ENCODE results near the gene REXO1. TPM values are rescaled to one million over a fixed set of nuclear protein-coding genes. Genes with fewer than 3 reads are reported as not detected.
"Not testable (repeated sequence)": the region's sequence is repeated elsewhere in the genome, so short reads cannot be mapped to it uniquely, and the experiment has no call there.

REXO1 gene
- total and polyA plus RNA-seq, 2 of the 13 experiments (the other 11 are each of a cell fraction or from before 2014, with no cell fraction given) = 5.0 to 11.2 TPM

DNA sequence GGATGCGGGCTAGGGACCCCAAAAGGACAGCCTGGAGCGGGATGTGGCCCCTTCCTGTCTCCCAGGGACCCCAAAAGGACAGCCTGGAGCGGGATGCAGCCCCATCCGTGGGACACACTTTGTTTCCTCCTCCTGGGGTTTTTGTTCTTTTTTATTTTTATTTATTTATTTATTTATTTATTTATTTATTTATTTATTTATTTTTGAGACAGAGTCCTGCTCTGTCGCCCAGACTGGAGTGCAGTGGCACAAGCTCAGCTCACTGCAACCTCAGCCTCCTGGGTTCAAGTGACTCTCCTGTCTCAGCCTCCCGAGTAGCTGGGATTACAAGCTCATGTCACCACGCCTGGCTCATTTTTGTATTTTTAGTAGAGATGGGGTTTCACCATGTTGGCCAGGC is 51.0 kb downstream of the REXO1 start:
- H3K4me2 ChIP-seq (ENCODE audit: low read depth, low read length); H4K20me1 ChIP-seq (ENCODE audit: insufficient read depth, low read length); DNase-seq (ENCODE audit: low spot score); H3K9me3 ChIP-seq (ENCODE audit: low read length); H3K27ac ChIP-seq (ENCODE audit: extremely low read length, insufficient read depth, low read length); ATAC-seq; FAIRE-seq; in situ Hi-C loops (cut with HindIII; ENCODE audit: extremely low pct_ligation_motif_present, low pct_unique_long_range_greater_than_20kb); H3K9ac ChIP-seq (ENCODE audit: insufficient read depth, low read depth, low read length); H3K79me2 ChIP-seq (ENCODE audit: insufficient read depth, low read length); H3K4me1 ChIP-seq (ENCODE audit: insufficient read depth, low read length); intact Hi-C loops (cut with micrococcal nuclease; ENCODE audit: unreplicated experiment); H3K27me3 ChIP-seq (ENCODE audit: control insufficient read depth in 1 of 2, insufficient read depth in 2 of 2, low read length in 2 of 2); H2AFZ ChIP-seq (ENCODE audit: low read length); H3K36me3 ChIP-seq (replicated peaks in 1 of 2; ENCODE audit: control insufficient read depth in 1 of 2, insufficient read depth in 2 of 2, low read length in 2 of 2); POLR2A ChIA-PET; H3K4me3 ChIP-seq (replicated peaks in 1 of 3; ENCODE audit: insufficient read depth in 1 of 3, low read depth in 2 of 3, low read length in 3 of 3); BruUV-seq (replicated peaks): not testable (repeated sequence)
- 88% methylated on average over 6 of the region's 7 CpGs for WGBS (ENCODE audit: low lambda C conversion rate)
- CTCF ChIA-PET (ENCODE audit: low intra/inter-chr PET ratio, low total read pairs) = interaction anchor here (0.7 kb wide), 1 partner anchor 274 kb away, joined by 3 read pairs; the partner anchor contains the start of gene PLK5

DNA sequence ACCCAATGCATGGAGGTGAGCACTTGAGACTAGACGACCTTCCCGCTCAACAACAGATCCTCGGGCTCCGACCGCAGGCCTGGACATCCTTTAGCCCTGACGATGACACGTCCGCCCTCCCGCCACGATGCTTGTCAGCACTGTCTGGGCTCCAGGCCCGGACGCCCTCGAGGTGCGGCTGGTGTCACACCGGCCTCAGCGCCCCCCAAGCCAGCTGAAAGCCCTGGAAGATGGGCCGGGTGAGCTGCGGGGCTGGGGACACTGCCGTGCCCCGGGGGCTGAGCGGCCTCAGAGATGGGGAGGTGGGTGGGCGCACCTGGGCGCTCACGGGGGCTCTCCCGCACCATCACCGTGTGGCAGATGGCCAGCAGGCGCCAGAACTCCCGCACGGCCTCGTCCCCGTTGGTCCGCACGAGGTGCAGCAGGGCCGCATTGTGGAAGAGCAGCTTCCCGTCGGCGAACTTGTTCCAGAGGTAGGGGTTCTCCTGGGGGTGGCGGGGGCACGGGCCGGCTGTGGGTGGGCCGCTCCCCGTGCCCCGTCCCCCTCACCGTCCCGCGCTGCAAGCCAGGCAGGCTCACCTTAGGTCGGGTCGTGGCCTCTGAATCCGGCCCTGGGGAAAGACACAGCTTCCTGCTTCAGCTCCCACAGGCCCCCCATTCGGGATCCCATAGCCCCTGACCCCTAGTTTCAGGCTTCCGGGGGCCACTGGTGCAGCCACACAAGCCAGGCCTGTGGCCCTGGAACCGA is 51.7 kb downstream of the REXO1 start:
- H3K36me3 ChIP-seq (replicated peaks in 1 of 2; ENCODE audit: control insufficient read depth in 1 of 2, insufficient read depth in 2 of 2, low read length in 2 of 2) = no peaks in the 10 kb centered on the region
- in situ Hi-C loops (cut with HindIII; ENCODE audit: extremely low pct_ligation_motif_present, low pct_unique_long_range_greater_than_20kb) (no loop called here), intact Hi-C loops (cut with micrococcal nuclease; ENCODE audit: unreplicated experiment) (no loop called here)
- ATAC-seq (peak; percentile 15), FAIRE-seq (no peak), DNase-seq (ENCODE audit: low spot score) (no peak)
- peaks cover 7% of the 10 kb centered on the region for H3K4me1 ChIP-seq (ENCODE audit: insufficient read depth, low read length)
- H3K79me2 ChIP-seq (ENCODE audit: insufficient read depth, low read length) = no peaks in the 10 kb centered on the region
- POLR2A ChIA-PET = no interaction called here
- H3K9me3 ChIP-seq (ENCODE audit: low read length) = no peaks in the 10 kb centered on the region
- H3K9ac ChIP-seq (ENCODE audit: insufficient read depth, low read depth, low read length) = no peak overlapping the region
- 40% methylated on average over 1 of the region's 52 CpGs for WGBS (ENCODE audit: low lambda C conversion rate)
- no TSS peak for BruUV-seq (replicated peaks)
- CTCF ChIA-PET (ENCODE audit: low intra/inter-chr PET ratio, low total read pairs) = interaction anchor here (0.8 kb wide), 1 partner anchor 22 kb away, joined by 4 read pairs; no protein-coding TSS in a partner anchor
- peak overlapping the region in 1 of 3 experiments; percentile 66; a peak in 1 of 6 replicates for H3K4me3 ChIP-seq (replicated peaks in 1 of 3; ENCODE audit: insufficient read depth in 1 of 3, low read depth in 2 of 3, low read length in 3 of 3)
- no peak overlapping the region for H2AFZ ChIP-seq (ENCODE audit: low read length)
- peaks cover 0 to 2% of the 10 kb centered on the region in 2 experiments; a peak in 1 of 5 replicates for H3K27me3 ChIP-seq (ENCODE audit: control insufficient read depth in 1 of 2, insufficient read depth in 2 of 2, low read length in 2 of 2)
- H4K20me1 ChIP-seq (ENCODE audit: insufficient read depth, low read length) = no peaks in the 10 kb centered on the region
- H3K4me2 ChIP-seq (ENCODE audit: low read depth, low read length) = peak overlapping the region; percentile 76
- H3K27ac ChIP-seq (ENCODE audit: extremely low read length, insufficient read depth, low read length) = no peak overlapping the region
- TF ChIP-seq HNRNPL (IDR thresholded peaks at IDR 0.05; ENCODE audit: low read depth, low read length) (no peak), ZMYM2 (CRISPR knock-in tag; IDR thresholded peaks at IDR 0.05) (no peak), ZNF281 (CRISPR knock-in tag; IDR thresholded peaks at IDR 0.05; ENCODE audit: borderline replicate concordance) (no peak), SP5 (CRISPR knock-in tag; IDR thresholded peaks at IDR 0.05; ENCODE audit: borderline replicate concordance, low read depth) (no peak), ATF7-NPFF (CRISPR knock-in tag; IDR thresholded peaks at IDR 0.05; ENCODE audit: low read depth) (peak; percentile 34; the same call in 1 of the 2 replicates), ZNF10 (CRISPR knock-in tag; IDR thresholded peaks at IDR 0.05; ENCODE audit: borderline replicate concordance, low read depth) (no peak)
- TF ChIP-seq, protein P1, sequence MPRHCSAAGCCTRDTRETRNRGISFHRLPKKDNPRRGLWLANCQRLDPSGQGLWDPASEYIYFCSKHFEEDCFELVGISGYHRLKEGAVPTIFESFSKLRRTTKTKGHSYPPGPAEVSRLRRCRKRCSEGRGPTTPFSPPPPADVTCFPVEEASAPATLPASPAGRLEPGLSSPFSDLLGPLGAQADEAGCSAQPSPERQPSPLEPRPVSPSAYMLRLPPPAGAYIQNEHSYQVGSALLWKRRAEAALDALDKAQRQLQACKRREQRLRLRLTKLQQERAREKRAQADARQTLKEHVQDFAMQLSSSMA (CRISPR knock-in tag; IDR thresholded peaks at IDR 0.05) = no peak
- TF ChIP-seq, protein P2, sequence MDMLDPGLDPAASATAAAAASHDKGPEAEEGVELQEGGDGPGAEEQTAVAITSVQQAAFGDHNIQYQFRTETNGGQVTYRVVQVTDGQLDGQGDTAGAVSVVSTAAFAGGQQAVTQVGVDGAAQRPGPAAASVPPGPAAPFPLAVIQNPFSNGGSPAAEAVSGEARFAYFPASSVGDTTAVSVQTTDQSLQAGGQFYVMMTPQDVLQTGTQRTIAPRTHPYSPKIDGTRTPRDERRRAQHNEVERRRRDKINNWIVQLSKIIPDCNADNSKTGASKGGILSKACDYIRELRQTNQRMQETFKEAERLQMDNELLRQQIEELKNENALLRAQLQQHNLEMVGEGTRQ (IDR thresholded peaks at IDR 0.05; ENCODE audit: low read depth, low read length) = no peak
- TF ChIP-seq, protein P2 (CRISPR knock-in tag; IDR thresholded peaks at IDR 0.05; ENCODE audit: borderline replicate concordance) = peak; percentile 0; the same call in 1 of the 2 replicates

All from HepG2 (cell line).